ENCODE measurements around the gene IL20RA. TPM values are rescaled to one million over a fixed set of nuclear protein-coding genes. Genes with fewer than 3 reads are reported as not detected.

IL20RA gene, protein sequence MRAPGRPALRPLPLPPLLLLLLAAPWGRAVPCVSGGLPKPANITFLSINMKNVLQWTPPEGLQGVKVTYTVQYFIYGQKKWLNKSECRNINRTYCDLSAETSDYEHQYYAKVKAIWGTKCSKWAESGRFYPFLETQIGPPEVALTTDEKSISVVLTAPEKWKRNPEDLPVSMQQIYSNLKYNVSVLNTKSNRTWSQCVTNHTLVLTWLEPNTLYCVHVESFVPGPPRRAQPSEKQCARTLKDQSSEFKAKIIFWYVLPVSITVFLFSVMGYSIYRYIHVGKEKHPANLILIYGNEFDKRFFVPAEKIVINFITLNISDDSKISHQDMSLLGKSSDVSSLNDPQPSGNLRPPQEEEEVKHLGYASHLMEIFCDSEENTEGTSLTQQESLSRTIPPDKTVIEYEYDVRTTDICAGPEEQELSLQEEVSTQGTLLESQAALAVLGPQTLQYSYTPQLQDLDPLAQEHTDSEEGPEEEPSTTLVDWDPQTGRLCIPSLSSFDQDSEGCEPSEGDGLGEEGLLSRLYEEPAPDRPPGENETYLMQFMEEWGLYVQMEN
- 0.12 and 0.54 TPM in 2 replicates for total RNA-seq

DNA sequence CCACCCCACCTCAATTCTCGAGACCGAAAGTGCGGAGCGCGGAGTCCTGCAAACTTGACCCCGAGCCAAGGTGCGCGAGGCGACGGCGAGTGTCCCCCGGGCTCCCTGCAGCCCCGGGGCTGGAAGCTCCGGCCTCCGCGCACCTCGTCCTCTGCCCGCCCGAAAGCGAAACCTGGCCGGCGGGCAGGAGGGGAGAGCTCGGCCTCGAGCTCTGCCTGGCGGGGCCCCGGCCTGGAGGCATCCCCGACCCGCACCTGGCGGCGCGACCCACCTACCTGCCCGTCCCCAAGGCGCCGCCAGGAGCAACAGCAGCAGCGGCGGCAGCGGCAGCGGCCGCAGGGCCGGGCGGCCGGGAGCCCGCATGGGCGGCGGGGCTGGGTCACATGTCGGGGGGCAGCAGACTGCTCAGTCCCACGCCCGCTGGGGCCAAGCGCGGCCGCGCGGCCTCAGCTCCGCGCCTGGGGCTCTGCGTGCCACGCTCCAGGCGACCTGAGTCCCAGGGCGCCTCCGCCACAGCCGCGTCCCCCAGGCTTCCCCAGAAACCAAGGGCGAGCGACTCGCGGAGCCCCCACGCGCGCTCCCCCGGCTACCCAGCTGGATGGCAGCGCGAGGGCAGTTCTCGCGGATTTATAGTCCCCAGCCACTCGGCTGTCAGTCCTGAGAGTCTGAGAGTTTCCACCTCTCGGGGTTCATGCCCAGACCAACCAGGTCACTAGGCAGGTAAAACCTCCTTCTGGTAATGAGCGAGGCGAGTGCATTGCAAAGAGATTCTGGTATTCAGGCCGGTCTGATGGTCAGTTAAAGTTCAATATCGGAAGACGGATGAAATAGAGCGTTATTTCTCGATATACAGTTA lies at the start of gene IL20RA:
IL20RA (minus strand) TSS at position 600 of the 856 bp plus-strand sequence; CDS start at position 363, 237 bp downstream.

Other genes starting within 250 kb of the IL20RA start
- gene PEX7, start 222.4 kb downstream of the IL20RA start, total RNA-seq, result 5.4 and 8.8 TPM in 2 replicates
- not detected in 2 replicates for gene SLC35D3, start 122.7 kb downstream of the IL20RA start, total RNA-seq
- not detected in 2 replicates for gene IL22RA2, start 128.7 kb upstream of the IL20RA start, total RNA-seq
- gene IFNGR1, start 174.4 kb upstream of the IL20RA start, total RNA-seq, result 86.3 and 88.7 TPM in 2 replicates